GM21423 (cell line): ENCODE data around the gene ATP2A3.

Source experiments
- ATAC-seq: cut with Tn5 transposase; IDR thresholded peaks from one replicate; pipeline ENCODE4 v1.9.1; 2021; ENCODE audit warnings: mild to moderate bottlenecking, moderate library complexity; ENCODE audit not compliant: unreplicated experiment

ATP2A3 gene

DNA sequence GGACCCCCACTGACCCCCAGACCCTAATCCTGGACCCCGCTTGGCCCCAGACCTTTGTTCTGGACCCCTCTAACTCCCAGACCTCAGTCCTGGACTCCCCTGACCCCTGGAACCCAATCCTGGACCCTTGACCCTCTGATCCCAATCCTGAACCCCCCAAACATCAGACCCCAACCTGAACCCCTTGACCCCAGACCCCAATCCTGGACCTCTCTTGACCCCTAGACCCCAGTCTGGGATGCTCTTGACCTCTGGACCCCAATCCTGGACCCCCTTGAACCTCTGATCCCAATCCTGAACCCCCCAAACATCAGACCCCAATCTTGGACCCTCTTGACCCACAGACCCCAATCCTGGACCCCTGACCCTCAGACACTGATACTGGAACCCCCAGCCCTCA, 34.5 kb downstream of the ATP2A3 start:
- no peak for ATAC-seq

DNA sequence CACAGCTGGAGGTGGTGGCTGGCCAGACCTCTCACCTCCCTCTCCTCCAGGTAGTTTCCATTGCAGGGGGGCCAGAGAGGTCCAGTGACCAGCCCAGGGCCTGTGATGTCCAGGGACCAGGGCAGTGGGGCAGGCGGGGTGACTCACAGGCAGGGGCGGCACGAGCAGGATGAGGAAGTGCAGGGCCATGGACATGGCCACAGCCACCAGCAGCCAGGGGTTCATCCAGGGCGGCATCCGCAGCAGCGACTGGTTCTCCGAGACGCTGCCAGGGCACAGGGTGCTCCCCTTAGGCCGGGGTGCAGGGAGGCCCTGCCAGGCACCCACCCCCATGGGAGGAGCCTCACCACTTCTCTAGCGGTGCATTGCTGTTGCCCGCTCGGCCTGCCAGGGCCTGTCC, 35.1 kb downstream of the ATP2A3 start:
- ATAC-seq, result no peak

DNA sequence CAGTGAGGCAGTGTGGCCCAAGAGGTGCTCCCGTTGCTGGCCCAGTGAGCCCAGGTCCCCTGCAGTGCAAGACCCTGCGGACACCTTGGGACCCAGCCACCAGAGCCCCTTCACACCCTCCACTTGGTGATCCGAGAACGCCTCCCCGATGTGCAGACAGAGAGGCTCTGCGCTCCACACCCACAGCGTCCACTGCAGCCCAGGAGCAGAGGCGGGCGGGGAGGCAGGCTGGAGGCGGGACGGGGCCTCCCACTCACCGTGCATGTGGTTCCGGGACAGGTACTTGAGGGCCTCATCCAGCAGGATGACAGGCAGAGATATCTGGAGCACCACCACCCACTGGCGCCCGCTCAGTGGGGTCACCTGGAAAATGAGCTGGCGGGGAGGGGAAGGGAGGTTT, 35.8 kb downstream of the ATP2A3 start:
- no peak for ATAC-seq

DNA sequence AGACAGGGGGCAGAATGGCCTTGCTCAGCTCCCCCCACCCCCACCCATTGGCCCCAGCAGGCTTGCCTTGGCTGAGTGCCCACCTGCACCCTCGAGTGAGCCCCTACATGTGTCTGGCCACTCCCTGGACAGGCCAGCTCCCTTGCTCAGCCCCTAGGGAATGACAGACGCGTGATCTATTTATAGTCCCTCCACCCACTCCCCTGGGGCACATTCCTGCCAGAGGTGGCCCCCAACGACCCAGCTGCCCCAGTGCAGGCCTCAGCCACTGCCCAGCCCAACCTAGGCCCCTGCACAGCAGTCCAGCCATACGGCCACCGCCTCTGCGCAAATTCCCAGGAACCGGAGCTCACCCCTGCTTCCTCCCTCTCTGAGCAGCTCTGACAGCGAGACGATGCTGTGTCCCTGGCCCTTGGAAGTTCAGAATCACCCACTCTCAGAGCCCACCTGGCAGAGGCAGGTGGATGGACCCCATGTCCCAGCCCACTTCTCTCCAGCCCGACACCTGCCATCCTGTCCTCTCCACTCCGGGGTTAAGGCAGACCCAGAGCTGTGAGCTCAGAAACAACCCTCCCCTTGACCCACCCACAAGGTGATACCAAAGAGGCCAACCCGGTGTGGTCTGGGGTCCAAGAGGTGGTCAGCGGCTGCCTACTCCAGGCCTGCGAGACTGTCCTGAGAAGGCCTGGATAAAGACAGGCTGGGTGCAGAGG, 36.5 kb downstream of the ATP2A3 start:
- no peak for ATAC-seq

DNA sequence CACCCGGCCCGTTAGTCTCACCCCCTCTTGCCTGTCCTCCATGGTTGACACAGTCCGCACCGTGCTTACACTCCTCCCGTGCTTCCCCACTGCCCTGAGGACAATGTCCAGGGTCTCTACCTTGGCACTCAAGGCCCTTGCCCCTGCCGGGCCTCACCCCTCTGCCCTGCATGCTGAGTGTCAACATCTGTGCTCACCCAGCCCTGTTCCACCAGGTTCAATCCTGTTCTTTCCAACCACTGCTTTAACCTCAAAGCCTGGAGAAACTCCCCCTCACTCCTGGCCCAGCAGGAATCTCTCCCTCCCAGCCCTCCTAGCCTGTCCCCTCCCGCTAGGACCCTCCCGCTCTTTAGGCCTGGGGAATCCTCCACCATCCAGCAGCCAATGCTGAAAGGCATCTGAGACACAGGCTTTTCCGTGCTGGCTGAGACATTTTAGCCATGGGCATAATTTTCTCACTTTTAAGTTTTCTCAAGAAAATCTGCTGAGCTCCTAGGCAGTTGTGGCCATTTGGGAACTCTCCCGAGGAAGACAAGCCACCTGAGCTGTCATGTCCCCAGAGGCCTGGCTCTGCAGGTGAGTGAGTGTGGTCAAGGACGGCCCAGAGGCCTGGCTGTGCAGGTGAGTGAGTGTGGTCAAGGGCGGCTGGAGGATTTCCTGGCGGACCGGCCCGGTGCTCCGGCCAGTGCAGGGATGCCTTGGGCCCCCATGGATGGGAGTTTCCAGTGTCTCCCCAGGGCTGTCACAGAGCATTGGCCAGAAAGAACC, 37.2 kb downstream of the ATP2A3 start:
- ATAC-seq, result no peak

DNA sequence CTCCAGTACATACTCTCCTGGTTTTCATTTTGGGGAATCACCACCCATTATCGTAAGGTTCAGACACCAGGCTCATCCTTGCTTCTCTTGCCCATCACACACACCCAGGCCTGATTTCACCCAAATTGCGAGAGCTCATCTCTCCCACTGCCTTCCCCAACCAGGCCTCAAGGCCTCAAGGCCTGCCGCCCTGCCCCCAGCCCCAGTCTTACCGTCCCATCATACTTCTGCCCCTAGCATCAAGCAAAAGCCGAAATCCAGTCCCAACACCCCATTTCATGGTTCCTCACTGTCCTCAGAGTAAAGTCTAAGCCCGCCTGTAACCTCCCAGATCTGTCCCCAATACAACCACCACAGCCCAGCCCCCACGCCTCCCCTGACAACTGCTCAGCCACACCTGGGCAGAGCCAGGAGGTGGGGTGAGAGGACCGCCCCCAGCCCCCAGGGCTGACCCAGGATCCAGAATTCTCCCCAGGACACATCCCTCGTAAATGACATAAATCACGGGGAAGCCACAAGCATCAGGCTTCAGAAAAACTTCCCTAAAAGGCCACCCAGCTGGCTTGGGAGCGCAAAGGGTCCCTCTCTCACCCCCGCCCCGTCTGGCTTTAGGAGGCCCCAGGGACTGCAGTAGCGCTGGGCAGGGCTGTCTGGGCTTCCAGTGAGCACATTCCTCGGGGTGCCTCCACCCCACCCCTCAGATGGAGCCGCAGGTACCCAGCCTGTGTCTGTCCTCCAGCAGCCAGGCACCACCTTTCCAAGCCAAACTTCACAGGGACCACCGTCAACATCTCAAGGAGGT, 38.4 kb downstream of the ATP2A3 start:
- no peak for ATAC-seq

DNA sequence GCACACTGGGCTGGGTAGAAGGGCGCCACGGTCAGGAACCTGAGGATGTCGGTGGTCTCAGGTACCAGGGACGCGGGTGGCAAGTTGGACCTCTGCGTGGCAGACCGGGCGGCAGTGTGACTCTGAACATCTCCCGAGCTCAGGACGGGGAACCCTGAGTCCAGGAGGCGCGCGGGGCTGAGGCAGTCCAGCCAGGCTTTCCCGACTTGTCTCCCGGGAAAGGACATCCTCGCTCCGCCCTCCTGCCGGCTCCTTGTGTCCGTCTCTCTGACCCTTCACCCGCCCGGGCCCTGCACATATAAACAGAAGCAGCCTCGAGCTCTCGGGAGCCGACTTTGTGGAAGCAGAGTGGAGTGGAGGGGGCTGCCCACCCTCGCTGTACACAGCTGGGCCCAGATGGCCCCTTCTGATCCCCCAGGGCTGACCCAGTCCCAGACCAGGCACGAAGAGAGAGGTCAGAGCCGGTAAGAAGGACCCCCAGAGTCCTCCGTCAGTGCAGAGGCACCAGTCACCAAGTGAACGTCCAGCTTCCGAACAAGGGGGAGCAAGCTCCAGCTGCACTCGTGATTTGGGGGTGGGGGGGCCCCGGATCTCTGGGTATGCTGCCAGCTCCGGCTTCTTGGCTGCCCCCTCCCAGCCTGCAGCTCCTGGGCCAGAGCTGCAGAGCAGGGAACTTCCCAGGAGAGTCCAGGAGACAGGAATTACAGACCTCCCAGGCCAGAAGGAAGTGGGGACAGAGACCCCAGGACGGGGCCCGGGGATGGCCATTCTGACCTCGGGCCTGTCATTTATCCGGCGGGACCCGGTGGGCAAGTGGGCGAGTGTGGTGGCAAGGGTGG, 39.5 kb downstream of the ATP2A3 start:
- no peak for ATAC-seq

DNA sequence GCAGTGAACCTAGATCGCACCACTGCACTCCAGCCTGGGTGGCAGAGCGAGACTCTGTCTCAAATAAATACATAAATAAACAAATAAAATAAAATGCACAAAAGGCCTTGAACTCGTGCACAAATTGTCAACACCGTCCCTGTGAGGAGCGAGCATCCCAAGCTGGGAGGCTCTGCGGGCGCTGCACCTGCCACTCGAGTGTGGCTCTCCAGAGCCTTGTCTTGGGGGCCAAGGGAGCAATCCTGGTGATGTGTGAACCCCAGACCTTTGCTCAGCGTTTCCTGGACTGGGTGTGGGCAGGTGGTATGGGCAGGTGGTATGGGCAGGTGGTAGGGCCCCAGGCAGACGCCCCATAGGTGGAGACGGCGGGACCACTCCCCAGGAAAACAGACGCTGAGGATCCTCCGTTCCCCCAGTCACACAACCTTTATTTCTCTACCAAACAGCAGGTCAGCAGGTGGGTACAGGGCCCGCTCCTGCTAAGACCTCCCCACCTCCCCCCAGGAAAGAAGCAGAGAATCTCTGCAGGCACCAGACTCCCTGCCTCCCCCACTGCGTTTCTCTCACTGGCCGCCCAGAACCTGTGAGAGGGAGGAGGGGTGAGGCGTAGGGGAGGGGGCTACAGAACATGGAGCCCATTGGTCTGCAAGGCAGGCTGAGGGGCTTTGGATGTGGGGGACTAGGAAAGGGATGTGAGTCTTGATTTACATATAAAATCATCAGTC, 40.6 kb downstream of the ATP2A3 start:
- no peak for ATAC-seq

DNA sequence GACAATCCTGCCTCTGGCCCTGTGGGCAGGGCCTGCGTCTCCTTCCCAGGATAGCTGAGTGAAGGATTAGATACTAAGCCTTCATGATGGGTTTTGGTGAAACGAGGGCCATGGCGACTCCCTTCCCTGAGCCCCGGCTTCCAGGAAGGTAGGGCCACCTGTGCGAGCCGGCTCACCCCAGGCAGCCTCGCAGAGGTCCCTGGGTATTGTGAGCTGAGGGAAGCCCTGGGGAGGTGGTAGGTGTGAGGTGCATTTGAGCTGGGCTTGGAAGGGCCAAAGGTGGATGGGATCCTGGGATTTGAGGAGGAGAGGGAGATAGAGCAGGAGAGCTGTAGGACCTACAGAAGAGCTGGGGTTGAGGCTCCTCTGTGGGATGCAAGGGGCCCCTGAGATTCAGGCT, 41.5 kb downstream of the ATP2A3 start:
- ATAC-seq, result no peak

DNA sequence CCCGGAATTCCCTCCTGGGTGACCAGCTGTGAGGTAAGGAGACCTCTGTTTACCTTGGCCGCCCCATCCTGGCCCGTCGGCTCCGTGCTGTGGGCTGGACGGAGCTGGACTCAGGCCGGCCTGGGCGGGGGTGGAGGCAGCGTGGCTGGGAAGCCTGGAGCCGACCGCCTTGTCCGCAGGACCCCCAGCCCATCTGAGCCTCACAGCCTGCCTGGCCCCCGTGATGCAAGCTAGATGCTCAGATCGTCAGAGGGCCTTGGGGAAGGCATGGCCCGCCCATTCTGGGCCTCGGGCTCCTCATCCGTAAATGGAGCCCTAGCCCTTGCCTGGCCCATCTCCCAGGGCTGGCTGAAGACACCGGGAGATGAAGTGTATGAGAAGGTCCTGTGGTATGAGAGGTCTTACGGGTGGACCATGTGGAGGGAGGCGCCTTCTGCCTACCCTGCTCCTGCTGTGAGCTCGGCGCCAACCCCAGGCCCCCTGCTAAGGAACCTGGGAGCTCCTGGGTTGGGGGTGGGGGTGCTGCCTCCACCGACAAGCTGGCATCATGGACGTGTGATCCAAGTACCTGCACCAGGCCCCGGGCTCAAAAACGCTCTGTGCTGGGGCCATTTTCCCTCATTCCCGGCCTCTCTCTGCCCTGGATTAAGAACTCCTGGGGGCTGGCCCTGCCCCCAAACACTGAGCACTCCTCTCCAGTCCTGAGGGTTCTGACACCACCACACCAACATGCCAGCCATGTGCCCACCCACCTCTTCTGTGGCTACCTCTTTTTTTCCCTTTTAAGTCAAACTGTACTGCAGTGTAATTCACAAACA, 42.5 kb downstream of the ATP2A3 start:
- ATAC-seq, result no peak

DNA sequence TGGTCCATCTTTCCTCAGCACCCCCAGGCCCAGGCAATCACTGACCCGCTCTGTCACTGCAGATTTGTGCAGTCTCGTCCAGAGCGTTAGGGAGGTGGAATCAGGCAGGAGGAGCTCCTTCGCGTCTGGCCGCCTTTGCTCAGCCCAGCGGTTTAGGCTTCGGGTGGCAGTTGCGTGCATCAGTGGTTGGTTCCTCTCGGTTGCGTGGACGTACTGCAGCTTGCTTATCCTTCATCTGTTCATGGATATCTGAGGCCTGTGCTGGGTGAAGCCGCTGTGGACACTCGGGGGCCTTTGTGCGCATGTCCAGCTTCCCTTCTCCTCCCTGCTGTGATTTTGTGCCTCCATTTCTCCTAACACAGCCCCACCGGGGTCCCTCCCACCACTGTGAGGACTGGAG, 43.2 kb downstream of the ATP2A3 start:
- no peak for ATAC-seq

DNA sequence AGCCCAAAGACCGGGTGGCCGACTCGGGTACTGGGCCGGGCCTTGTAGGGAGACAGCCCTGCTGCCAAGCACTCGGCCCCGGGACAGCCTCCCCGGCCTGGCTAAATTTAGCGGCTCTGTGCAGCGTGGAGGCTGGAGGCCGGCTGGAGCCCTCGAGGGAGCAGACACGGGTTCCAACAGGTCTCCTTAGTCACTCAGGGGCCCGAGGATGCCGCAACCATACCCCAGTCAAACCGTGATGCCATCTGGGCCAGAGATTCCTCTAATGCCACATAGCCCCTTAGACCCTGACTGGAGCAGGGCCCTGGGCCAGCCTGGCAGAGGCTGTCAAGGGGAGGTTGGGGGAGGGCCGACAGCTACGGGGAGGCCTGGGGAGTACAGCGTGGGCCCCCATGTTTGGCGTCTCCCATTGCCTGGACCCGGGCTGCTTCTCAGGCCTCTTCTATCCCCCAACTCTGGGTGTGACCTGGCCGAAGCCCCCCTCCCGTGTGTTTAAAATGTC, 45.1 kb downstream of the ATP2A3 start:
- ATAC-seq, result no peak

DNA sequence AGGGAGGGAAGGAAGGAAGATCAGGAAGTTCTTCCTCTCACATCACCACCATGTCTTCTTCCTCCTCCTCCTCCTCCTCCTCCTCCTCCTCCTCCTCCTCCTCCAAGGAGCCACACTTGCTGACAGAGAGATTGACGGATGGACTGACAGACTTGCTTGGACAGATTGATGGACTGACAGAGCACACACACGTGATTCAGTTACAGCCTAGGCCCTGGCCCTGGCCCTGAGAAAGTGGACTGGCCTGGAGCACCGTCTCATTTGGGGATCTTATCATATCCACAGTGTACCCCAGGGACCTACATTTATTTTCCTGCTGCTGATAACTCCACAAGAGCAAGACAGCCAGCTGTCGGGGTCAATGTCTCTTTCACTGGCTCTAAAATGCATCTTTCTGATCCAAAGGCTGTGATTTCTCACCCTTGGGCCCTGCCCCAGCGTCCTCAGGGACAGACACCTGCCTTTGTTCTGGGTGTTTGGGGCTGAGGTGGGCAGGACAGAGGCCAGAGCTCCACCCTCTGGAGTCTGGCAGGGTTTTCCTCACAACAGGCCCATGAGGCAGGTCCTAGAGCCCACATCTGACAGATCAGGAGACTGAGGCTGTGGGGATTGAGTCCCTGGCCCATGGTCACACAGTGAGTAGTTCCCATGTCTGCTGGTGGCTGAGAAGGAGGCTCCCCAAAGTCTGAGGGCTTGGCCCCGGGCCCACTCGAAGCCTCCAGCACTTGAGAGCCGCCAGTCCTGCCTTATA, 45.7 kb downstream of the ATP2A3 start:
- ATAC-seq, result no peak

DNA sequence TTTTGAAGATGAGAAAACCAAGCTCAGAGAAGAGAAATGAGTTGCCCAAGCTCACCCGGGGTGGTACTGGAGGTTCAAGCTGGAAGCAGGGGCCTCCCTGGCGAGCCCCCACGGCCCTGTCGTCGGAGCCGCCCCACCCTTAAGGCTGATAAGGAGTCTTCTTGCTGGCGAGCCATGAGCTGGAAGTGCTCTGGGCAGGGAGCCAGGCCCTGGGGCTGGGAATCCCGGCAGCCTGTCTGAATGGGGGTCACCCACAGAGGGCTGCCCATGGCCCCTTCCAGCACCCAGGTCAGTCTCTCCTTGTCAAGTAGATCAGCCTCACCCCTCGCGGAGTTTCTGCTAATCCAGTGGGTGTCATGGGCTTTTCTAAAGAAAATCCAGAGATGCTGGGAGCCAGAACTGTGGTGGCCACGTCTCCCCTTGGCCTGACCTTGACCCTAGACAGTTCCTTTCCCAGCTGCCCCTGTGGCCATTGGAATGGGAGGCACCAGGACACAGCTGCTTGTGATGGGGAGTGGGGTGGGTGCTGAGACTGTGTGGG, 46.8 kb downstream of the ATP2A3 start:
- no peak for ATAC-seq

DNA sequence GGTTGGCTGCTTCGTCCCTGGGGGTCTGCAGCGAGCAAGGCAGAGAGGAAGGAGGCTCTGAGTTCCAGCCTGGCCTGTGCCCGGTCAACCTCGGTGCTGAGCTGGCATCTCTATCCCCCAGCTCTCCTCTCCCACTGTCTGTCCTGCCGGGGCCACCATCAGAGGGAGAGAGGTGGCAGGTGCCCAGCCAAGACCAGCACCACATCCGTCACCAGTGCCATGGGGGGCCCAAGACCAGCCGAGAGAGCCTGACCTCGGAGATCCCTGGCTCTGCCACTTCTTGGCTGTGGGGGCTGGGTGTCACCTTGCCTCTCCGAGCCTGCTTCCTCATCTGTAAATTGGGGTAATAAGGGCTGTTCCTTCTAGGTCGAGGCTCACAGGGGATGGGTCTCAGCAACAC, 47.4 kb downstream of the ATP2A3 start:
- ATAC-seq, result no peak

DNA sequence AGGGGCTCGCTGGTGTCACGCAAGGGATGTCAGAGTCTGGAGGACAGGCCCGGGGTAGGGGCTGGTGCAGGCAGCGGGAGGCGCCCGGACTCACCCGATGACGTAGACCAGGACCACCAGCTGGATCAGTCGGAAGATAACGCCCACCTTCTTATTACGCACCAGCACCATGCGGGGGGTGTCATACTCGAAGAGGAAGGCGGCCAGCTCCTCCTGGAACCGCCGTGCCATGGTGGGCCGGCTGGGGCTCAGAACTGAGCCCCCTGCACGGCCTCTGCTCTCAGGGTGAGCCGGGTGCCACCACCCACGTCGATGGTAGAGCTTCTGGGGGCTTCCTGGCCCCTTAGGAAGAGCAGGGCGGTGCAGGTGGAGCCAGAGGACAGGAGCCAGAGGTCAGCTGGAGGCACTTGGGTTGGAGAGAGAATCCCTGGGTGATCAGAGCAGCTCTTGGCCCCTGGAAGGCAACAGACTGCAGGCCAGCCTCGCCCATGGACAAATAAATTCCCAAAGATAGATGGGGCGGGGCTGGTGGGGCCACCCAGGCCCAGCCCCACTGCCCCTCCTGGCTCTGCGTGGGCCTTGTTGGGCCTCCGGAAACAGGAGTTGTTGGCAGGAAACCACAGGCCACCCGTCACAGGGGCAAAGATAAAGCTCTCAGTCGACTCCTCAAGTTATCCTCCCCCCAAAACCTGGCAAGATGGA, 48.1 kb downstream of the ATP2A3 start, which contains the start of gene P2RX1:
TSS of gene P2RX1 (minus strand) at position 471 of the 702 bp plus-strand sequence. CDS start at position 231, 240 bp downstream.
- no peak for ATAC-seq

DNA sequence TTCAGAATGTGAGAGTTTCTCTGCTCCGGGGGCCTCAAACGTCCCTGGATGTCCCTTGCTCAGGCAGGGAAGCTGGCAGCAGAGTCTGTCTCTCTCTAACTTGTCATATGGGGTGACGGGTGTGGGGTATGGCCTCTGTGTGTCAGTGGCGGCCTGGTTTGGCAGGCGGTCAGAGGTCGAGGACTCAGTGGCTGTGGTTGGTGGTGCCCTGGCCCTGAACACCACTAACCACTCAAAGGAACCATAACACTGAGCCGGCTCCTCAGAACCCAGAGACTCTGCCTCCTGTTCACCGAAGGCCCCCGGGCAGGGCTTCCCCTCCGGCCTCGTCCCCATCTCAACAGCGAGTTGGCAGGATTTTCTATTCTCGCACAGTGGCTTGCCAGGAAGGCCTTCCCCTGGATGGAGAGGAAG, 48.6 kb downstream of the ATP2A3 start:
- no peak for ATAC-seq
